ENCODE measurements around the gene HSD17B8. TPM values are rescaled to one million over a fixed set of nuclear protein-coding genes. Genes with fewer than 3 reads are reported as not detected.

Gene HSD17B8
- total and polyA plus RNA-seq, 10 of the 15 experiments (the other 5 are each of a cell fraction or from before 2014, with no cell fraction given), result 3.1 to 54.3 (median 26.5) TPM

DNA sequence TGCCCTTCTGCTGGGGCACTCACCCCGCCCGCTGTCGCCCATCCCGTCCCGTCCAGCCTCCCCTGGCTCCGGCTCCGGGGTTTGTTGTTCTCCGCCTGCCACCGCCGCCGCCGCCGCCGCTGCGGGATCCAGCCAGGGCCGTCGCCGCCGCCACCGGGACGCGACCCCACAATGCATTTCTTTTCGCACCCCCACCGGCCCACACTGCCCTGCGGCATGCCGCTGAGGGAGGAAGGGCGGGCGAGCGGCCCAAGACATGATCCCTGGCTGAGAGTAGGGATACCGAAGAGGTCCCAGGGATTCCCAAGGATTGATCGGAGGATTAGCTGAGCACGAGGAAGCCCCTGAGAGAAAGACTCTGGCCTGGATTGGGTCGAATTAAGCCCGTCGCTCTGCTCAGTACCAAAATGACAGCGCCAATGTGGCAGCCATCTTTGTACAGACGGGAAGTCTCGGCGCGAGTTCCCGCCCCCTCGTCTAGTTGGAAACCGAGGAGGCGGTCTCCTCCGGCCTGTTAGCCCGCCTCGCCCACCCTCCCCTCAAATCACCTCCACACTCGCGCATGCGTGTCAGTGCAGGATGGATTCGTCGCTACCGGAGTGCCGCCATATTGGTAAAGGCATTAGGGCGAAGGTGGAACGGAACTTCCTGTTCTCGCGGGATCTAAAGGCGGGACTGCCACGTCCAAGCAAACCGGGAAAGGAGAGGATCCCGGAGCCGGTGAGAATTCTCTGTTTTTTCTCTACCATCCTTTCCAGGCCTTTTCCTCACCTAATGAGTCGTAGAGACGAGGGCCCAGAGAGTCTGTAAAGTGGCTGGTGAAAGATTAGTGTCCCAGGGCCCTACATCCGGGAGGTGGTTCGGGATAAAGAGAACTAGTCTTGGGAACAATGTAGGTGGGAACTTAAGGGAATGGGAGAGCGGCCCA, 4.0 kb upstream of the HSD17B8 start, which contains the start of the genes RXRB and SLC39A7 (continued):
- no peak; the same call in 1 of the 2 replicates for TF ChIP-seq RB1 (IDR thresholded peaks at IDR 0.05; ENCODE audit: borderline replicate concordance)
- peak; percentile 70; the same call in 1 of the 2 replicates for TF ChIP-seq ELK1 (IDR thresholded peaks at IDR 0.05; ENCODE audit: low read depth, low read length)
- TF ChIP-seq ZNF24 (IDR thresholded peaks at IDR 0.05), result no peak
- TF ChIP-seq JUND (IDR thresholded peaks at IDR 0.05; ENCODE audit: low read depth, low read length), result no peak
- 0 out of 2 replicates have a peak, but pooled peaks have one; percentile 39 for TF ChIP-seq GATAD2B (conservative IDR thresholded peaks at IDR 0.05; ENCODE audit: low read depth)
- TF ChIP-seq, protein P1, sequence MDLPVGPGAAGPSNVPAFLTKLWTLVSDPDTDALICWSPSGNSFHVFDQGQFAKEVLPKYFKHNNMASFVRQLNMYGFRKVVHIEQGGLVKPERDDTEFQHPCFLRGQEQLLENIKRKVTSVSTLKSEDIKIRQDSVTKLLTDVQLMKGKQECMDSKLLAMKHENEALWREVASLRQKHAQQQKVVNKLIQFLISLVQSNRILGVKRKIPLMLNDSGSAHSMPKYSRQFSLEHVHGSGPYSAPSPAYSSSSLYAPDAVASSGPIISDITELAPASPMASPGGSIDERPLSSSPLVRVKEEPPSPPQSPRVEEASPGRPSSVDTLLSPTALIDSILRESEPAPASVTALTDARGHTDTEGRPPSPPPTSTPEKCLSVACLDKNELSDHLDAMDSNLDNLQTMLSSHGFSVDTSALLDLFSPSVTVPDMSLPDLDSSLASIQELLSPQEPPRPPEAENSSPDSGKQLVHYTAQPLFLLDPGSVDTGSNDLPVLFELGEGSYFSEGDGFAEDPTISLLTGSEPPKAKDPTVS (IDR thresholded peaks at IDR 0.05; ENCODE audit: low read depth, low read length), result no peak
- peak; percentile 6; the same call in 1 of the 2 replicates for TF ChIP-seq PAX5 (IDR thresholded peaks at IDR 0.05; ENCODE audit: borderline replicate concordance, low read depth, low read length)
- no peak for TF ChIP-seq ZZZ3 (IDR thresholded peaks at IDR 0.05; ENCODE audit: control insufficient read depth, insufficient read length, low read depth)
- TF ChIP-seq RELA (IDR thresholded peaks at IDR 0.05; ENCODE audit: borderline replicate concordance, partially characterized antibody), result no peak
- peak; percentile 55; the same call in 1 of the 2 replicates for TF ChIP-seq SPI1 (IDR thresholded peaks at IDR 0.05; ENCODE audit: borderline replicate concordance, insufficient read depth, low read depth, low read length)
- TF ChIP-seq SIX5 (IDR thresholded peaks at IDR 0.05; ENCODE audit: low read depth, low read length, severe bottlenecking), result peak; percentile 84
- peak; percentile 55 to 69; a peak in 2 of 4 replicates for TF ChIP-seq IKZF2 (IDR thresholded peaks at IDR 0.05)
- TF ChIP-seq CHD2 (IDR thresholded peaks at IDR 0.05; ENCODE audit: borderline replicate concordance, low read depth, low read length), result peak; percentile 99
- peak; percentile 25; the same call in 1 of the 2 replicates for TF ChIP-seq MTA2 (IDR thresholded peaks at IDR 0.05; ENCODE audit: low read depth)
- TF ChIP-seq, protein P2, sequence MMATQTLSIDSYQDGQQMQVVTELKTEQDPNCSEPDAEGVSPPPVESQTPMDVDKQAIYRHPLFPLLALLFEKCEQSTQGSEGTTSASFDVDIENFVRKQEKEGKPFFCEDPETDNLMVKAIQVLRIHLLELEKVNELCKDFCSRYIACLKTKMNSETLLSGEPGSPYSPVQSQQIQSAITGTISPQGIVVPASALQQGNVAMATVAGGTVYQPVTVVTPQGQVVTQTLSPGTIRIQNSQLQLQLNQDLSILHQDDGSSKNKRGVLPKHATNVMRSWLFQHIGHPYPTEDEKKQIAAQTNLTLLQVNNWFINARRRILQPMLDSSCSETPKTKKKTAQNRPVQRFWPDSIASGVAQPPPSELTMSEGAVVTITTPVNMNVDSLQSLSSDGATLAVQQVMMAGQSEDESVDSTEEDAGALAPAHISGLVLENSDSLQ (IDR thresholded peaks at IDR 0.05), result peak; percentile 47; the same call in 1 of the 2 replicates
- TF ChIP-seq, protein P3, sequence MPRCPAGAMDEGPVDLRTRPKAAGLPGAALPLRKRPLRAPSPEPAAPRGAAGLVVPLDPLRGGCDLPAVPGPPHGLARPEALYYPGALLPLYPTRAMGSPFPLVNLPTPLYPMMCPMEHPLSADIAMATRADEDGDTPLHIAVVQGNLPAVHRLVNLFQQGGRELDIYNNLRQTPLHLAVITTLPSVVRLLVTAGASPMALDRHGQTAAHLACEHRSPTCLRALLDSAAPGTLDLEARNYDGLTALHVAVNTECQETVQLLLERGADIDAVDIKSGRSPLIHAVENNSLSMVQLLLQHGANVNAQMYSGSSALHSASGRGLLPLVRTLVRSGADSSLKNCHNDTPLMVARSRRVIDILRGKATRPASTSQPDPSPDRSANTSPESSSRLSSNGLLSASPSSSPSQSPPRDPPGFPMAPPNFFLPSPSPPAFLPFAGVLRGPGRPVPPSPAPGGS (IDR thresholded peaks at IDR 0.05; ENCODE audit: borderline replicate concordance, insufficient read depth, low read depth, low read length, poor library complexity, severe bottlenecking), result no peak
- no peak for TF ChIP-seq RUNX3 (IDR thresholded peaks at IDR 0.05; ENCODE audit: low read length)
- no peak for TF ChIP-seq PML (IDR thresholded peaks at IDR 0.05; ENCODE audit: low read length)
- TF ChIP-seq NR2C1 (IDR thresholded peaks at IDR 0.05), result peak; percentile 90
- TF ChIP-seq POLR2AphosphoS5 (IDR thresholded peaks at IDR 0.05; ENCODE audit: low read length), result peak; percentile 96
- TF ChIP-seq NBN (IDR thresholded peaks at IDR 0.05), result peak; percentile 88; the same call in 1 of the 2 replicates
- 0 out of 2 replicates have a peak, but pooled peaks have one; percentile 25 for TF ChIP-seq TBL1XR1 (IDR thresholded peaks at IDR 0.05; ENCODE audit: low read depth, low read length)
- peak; percentile 40 for TF ChIP-seq SP1 (IDR thresholded peaks at IDR 0.05; ENCODE audit: low read depth, low read length)
- TF ChIP-seq JUNB (IDR thresholded peaks at IDR 0.05), result no peak
